Neutrophil (primary cell): ENCODE measurements around the gene SPAG17.

ENCODE experiments used
- H3K27ac ChIP-seq: fragments of 200-600 bp; sonication (generic); 2 replicates; pipeline ENCODE4 v1.5.1; 2016; ENCODE audit warnings: mild to moderate bottlenecking, moderate library complexity
- H3K27me3 ChIP-seq: fragments of 200-600 bp; sonication (generic); 2 replicates; pipeline ENCODE4 v1.6.0; 2016; ENCODE audit warnings: mild to moderate bottlenecking
- H3K36me3 ChIP-seq: fragments of 200-600 bp; sonication (generic); 2 replicates; pipeline ENCODE4 v1.5.1; 2017
- H3K4me1 ChIP-seq, 2 experiments: fragments of 200-600 bp in 1 of 2; sonication (generic) in 1 of 2; 1 replicate in 1 of 2; 2 replicates in 1 of 2; pipeline versions ENCODE4 v1.5.1 to v1.6.1; 2013 to 2016; ENCODE audit warnings: low read depth in 1 of 2, low read length in 1 of 2, mild to moderate bottlenecking in 1 of 2, moderate library complexity in 1 of 2; ENCODE audit not compliant: control insufficient read depth in 1 of 2, insufficient read depth in 1 of 2
- H3K4me3 ChIP-seq, 2 experiments: fragments of 200-600 bp in 1 of 2; sonication (generic) in 1 of 2; 1 replicate in 1 of 2; 2 replicates in 1 of 2; pipeline ENCODE4 v1.5.1; 2013 to 2016; ENCODE audit warnings: low read depth in 1 of 2, low read length in 1 of 2, mild to moderate bottlenecking in 1 of 2, moderate library complexity in 1 of 2
- H3K9me3 ChIP-seq: fragments of 200-600 bp; sonication (generic); 2 replicates; pipeline ENCODE4 v1.5.1; 2016
- CTCF ChIP-seq: fragments of 200-600 bp; sonication (generic); IDR thresholded peaks from 2 replicates; pipeline ENCODE4 v1.5.1; 2016; ENCODE audit warnings: antibody characterized with exemption

The SPAG17 gene

GRCh38 chr1:117970252-117970651, 214.8 kb downstream of the SPAG17 start:
- no peak for TF ChIP-seq CTCF
- Histone ChIP-seq H3K4me1 (no peaks in the 10 kb centered on the region), H3K36me3 (no peaks in the 10 kb centered on the region), H3K27me3 (peaks cover 5% of the 10 kb centered on the region), H3K4me3 (no peak overlapping the region), H3K27ac (no peak overlapping the region), H3K9me3 (no peaks in the 10 kb centered on the region)

- H3K9me3 ChIP-seq: no peaks in the 10 kb centered on the region
- no peak overlapping the region for H3K4me3 ChIP-seq
- no peaks in the 10 kb centered on the region for H3K4me1 ChIP-seq
- H3K36me3 ChIP-seq: no peaks in the 10 kb centered on the region
- no peak overlapping the region for H3K27ac ChIP-seq
- TF ChIP-seq CTCF: no peak
- no peaks in the 10 kb centered on the region for H3K27me3 ChIP-seq
Measured at GRCh38 chr1:117967881-117968280, 217.1 kb downstream of the SPAG17 start.

GRCh38 chr1:117967477-117967876, 217.6 kb downstream of the SPAG17 start:
- no peak overlapping the region for H3K4me3 ChIP-seq
- no peaks in the 10 kb centered on the region for H3K9me3 ChIP-seq
- no peaks in the 10 kb centered on the region for H3K27me3 ChIP-seq
- no peak overlapping the region for H3K27ac ChIP-seq
- TF ChIP-seq CTCF: no peak
- no peaks in the 10 kb centered on the region for H3K4me1 ChIP-seq
- no peaks in the 10 kb centered on the region for H3K36me3 ChIP-seq

- H3K4me3 ChIP-seq: no peak overlapping the region
- TF ChIP-seq CTCF: no peak
Measured at GRCh38 chr1:117964290-117965038, 220.6 kb downstream of the SPAG17 start.

GRCh38 chr1:117959364-117959763, 225.7 kb downstream of the SPAG17 start:
- Histone ChIP-seq H3K36me3 (peaks cover 20% of the 10 kb centered on the region), H3K4me3 (no peak overlapping the region), H3K27me3 (no peaks in the 10 kb centered on the region), H3K27ac (no peak overlapping the region), H3K9me3 (no peaks in the 10 kb centered on the region), H3K4me1 (no peaks in the 10 kb centered on the region)
- no peak for TF ChIP-seq CTCF

More at GRCh38 chr1:117964290-117965038, 220.6 kb downstream of the SPAG17 start:
- Histone ChIP-seq H3K9me3 (no peaks in the 10 kb centered on the region), H3K27ac (no peak overlapping the region), H3K36me3 (no peaks in the 10 kb centered on the region), H3K4me1 (no peaks in the 10 kb centered on the region), H3K27me3 (no peaks in the 10 kb centered on the region)
